Brain microvascular endothelial cell (primary cell): ENCODE data around the gene DUSP6.

Experiments used
- DNase-seq: peaks from one replicate; pipeline ENCODE4 v3.0.0-alpha.2; 2020
- H3K27ac ChIP-seq: fragments of 250-450 bp; sonication (Bioruptor Pico); 2 replicates; pipeline ENCODE4 v1.5.1; 2020; ENCODE audit warnings: mild to moderate bottlenecking, moderate library complexity
- H3K27me3 ChIP-seq: fragments of 250-450 bp; sonication (Bioruptor Pico); replicated peaks from 2 replicates; pipeline ENCODE4 v1.5.1; 2020; ENCODE audit warnings: mild to moderate bottlenecking
- H3K36me3 ChIP-seq: fragments of 250-450 bp; sonication (Bioruptor Pico); replicated peaks from 2 replicates; pipeline ENCODE4 v1.5.1; 2020; ENCODE audit warnings: mild to moderate bottlenecking
- H3K4me3 ChIP-seq: 2 replicates; pipeline ENCODE4 v1.5.1; 2011; ENCODE audit warnings: low read depth, mild to moderate bottlenecking, control low read depth, low read length, moderate library complexity
- in situ Hi-C: cut with HindIII; loops from 2 replicates; pipeline ENCODE4 v1.10.0; 2017; ENCODE audit warnings: low sequenced_read_pairs, low pct_ligation_motif_present
- TF ChIP-seq, protein P1 (sequence below): IDR thresholded peaks from 2 replicates; pipeline ENCODE4 v1.5.1; 2011; ENCODE audit warnings: low read depth, mild to moderate bottlenecking, moderate library complexity, low read length, control low read depth, inconsistent platforms; ENCODE audit errors: missing control alignments

DUSP6 gene

DNA sequence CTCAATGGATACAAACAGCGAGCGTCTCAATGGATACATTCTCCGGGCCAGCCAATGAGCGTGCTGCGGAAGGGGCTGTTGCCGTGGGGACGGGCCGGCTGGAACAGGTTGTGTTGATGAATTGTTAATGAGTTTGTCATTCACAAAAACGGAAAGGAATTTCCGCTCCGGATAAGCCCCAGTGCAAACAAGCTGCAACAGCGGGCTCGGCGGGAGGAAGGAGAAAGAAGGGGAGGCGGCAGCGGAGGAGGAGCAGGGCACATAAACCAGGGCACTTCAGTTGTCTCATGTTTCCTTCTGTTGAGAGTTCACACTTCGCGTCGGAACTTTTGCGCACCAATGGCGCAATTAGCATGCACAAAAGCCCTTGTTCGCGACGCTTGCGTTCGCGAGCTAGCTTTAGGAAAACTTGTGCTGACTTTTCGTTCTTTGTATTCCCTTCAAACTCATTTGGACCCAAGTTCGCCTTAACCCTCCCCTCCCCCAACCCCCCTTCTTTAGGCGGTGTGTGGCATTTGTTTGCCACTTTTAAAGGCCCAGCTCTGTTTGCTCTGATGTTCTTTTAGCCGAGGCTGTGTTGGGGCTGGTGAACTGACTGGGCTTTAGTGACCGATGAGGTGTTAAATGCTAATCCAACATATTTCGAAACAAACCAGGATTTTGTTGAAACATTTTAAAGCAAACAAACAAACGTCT lies at the start of gene DUSP6:
Gene DUSP6, minus strand, starts transcription at position 10 of the 696 bp plus-strand sequence. CDS start 462 bp downstream, outside the sequence.
- Histone ChIP-seq H3K27ac (peak within 1 kb of the TSS; percentile 89), H3K36me3 (peaks cover 23% of the 10 kb centered on the region), H3K4me3 (peak within 1 kb of the TSS; percentile 100), H3K27me3 (no peaks in the 10 kb centered on the region)
- DNase-seq, result peak; percentile 99
- TF ChIP-seq, protein P1, sequence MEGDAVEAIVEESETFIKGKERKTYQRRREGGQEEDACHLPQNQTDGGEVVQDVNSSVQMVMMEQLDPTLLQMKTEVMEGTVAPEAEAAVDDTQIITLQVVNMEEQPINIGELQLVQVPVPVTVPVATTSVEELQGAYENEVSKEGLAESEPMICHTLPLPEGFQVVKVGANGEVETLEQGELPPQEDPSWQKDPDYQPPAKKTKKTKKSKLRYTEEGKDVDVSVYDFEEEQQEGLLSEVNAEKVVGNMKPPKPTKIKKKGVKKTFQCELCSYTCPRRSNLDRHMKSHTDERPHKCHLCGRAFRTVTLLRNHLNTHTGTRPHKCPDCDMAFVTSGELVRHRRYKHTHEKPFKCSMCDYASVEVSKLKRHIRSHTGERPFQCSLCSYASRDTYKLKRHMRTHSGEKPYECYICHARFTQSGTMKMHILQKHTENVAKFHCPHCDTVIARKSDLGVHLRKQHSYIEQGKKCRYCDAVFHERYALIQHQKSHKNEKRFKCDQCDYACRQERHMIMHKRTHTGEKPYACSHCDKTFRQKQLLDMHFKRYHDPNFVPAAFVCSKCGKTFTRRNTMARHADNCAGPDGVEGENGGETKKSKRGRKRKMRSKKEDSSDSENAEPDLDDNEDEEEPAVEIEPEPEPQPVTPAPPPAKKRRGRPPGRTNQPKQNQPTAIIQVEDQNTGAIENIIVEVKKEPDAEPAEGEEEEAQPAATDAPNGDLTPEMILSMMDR, result no peak
- in situ Hi-C loops, result loop anchor here (25.0 kb wide), 1 partner anchor 110 kb away; no protein-coding TSS in a partner anchor

DNA sequence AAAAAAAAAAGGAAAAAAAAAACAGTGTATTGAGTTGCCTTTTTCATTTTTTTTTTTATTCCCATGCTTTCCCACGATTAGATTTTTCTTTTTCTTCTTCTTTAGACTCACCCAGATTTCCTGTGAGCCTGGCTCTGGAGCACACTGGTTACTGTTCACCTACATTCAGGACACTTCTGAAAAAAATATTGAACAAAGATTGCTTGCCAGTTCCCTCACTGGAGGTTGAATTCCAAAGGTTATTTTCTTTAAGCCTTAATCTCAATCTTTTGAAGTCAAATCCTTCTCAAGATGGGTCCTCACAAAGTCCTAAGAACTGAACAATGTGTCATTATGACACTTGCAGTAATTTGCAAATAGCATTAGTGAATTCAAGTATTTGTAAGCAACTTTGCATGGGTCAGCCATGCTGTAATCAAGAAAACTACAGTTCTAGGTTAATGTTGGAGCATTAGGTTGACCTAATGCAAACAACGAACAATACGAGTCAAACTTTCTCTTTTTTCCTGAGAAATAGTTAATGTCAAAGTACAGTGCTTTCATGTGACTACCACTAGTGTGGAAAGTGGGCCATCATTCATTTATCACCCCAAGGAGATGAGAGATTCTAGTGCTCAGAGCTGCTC lies 49.2 kb upstream of the DUSP6 start:
- H3K4me3 ChIP-seq, result no peak overlapping the region
- TF ChIP-seq, protein P1, result no peak
- no peak overlapping the region for H3K27ac ChIP-seq
- in situ Hi-C loops, result no loop called here
- no peaks in the 10 kb centered on the region for H3K36me3 ChIP-seq
- no peaks in the 10 kb centered on the region for H3K27me3 ChIP-seq
- DNase-seq, result no peak

DNA sequence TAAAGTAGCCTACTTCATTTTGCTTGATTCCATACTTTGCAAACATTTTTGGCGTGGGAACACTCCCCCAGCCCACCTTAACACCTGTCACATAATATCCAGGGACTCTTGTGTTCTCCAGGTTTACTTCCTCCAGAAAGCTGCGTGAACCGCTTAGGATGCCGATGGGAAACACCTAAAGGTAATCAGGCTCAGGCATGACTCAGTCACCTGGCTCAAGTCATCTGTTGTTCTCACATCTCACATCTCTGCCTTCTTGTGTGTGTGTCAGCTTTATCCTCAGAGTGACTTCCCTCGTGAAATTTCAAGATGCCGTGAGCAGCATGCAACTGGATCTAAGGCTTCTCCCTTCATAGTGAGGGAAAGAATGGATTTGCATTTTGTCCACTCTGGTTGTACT lies 48.1 kb upstream of the DUSP6 start:
- in situ Hi-C loops, result no loop called here
- DNase-seq, result no peak
- Histone ChIP-seq H3K27me3 (no peaks in the 10 kb centered on the region), H3K27ac (no peak overlapping the region), H3K4me3 (no peak overlapping the region), H3K36me3 (no peaks in the 10 kb centered on the region)
- TF ChIP-seq, protein P1, result no peak

- no peaks in the 10 kb centered on the region for H3K27me3 ChIP-seq
- no peaks in the 10 kb centered on the region for H3K36me3 ChIP-seq
- TF ChIP-seq, protein P1, result no peak
- no peak for DNase-seq
- in situ Hi-C loops, result no loop called here
- H3K27ac ChIP-seq, result no peak overlapping the region
- no peak overlapping the region for H3K4me3 ChIP-seq
These were observed 43.4 kb upstream of the DUSP6 start for GRCh38 chr12:89395712-89396111.

- in situ Hi-C loops, result no loop called here
- TF ChIP-seq, protein P1, result no peak
- no peak overlapping the region for H3K27ac ChIP-seq
- no peak for DNase-seq
- H3K27me3 ChIP-seq, result no peaks in the 10 kb centered on the region
- no peak overlapping the region for H3K4me3 ChIP-seq
- H3K36me3 ChIP-seq, result no peaks in the 10 kb centered on the region
These were observed 41.3 kb upstream of the DUSP6 start for GRCh38 chr12:89393551-89394121.
